SK-N-SH (cell line): ENCODE data around the gene MYPN. TPM values are rescaled to one million over a fixed set of nuclear protein-coding genes. Genes with fewer than 3 reads are reported as not detected.

Experiments used
- CTCF ChIA-PET: fragments of 300-600, 350-600 bp; formaldehyde crosslinking; extraction: SDS; loops from one replicate; lab custom pipeline; 2021; lab: Yijun Ruan, JAX
- POLR2A ChIA-PET: fragments of 350-600 bp; sonication (Branson Sonifier 250); formaldehyde crosslinking; extraction: SDS; loops from one replicate; lab custom pipeline; 2020; ENCODE audit warnings: antibody characterized with exemption, inconsistent platforms; lab: Yijun Ruan, JAX
- DNase-seq: peaks from one replicate; pipeline ENCODE4 v3.0.0; 2012
- H2AFZ ChIP-seq: fragments of 200-600 bp; sonication (generic); 2 replicates; pipeline ENCODE4 v1.8.1; 2016; ENCODE audit warnings: antibody characterized with exemption, mild to moderate bottlenecking, low read depth
- H3F3A ChIP-seq: fragments of 200-600 bp; sonication (generic); replicated peaks from 2 replicates; pipeline ENCODE3; 2016; ENCODE audit warnings: antibody characterized with exemption, mild to moderate bottlenecking; ENCODE audit not compliant: insufficient read depth
- H3K27ac ChIP-seq, 2 experiments: fragments of 200-500 bp in 1 of 2; fragments of 200-600 bp in 1 of 2; sonication (Bioruptor generic) in 1 of 2; sonication (generic), shearing (Covaris generic) in 1 of 2; 2 replicates each; pipeline versions ENCODE4 v1.5.1 to v1.6.1; 2014 to 2016; ENCODE audit warnings: low read depth in 2 of 2, inconsistent platforms in 1 of 2, low read length in 1 of 2, mild to moderate bottlenecking in 1 of 2, mixed read lengths in 1 of 2
- H3K27me3 ChIP-seq: fragments of 200-600 bp; sonication (generic), shearing (Covaris generic); 2 replicates; pipeline ENCODE4 v1.6.1; 2016; ENCODE audit warnings: mixed run types; ENCODE audit not compliant: insufficient read depth
- H3K36me3 ChIP-seq, 2 experiments: fragments of 200-500 bp in 1 of 2; fragments of 200-600 bp in 1 of 2; sonication (Bioruptor generic) in 1 of 2; sonication (generic) in 1 of 2; replicated peaks in 1 of 2; 2 replicates each; pipeline versions ENCODE3 to v1.5.1; 2014 to 2016; ENCODE audit warnings: low read length in 1 of 2, mild to moderate bottlenecking in 1 of 2; ENCODE audit not compliant: insufficient read depth in 2 of 2, control insufficient read depth in 1 of 2
- H3K4me1 ChIP-seq, 2 experiments: fragments of 200-500 bp in 1 of 2; fragments of 200-600 bp in 1 of 2; sonication (Bioruptor generic) in 1 of 2; sonication (generic), shearing (Covaris generic) in 1 of 2; 2 replicates each; pipeline versions ENCODE4 v1.5.1 to v1.6.1; 2014 to 2016; ENCODE audit warnings: low read depth in 1 of 2, low read length in 1 of 2, mixed run types in 1 of 2; ENCODE audit not compliant: insufficient read depth in 2 of 2, control insufficient read depth in 1 of 2
- H3K4me2 ChIP-seq: fragments of 200-600 bp; sonication (generic), shearing (Covaris generic); 2 replicates; pipeline ENCODE4 v1.6.1; 2017; ENCODE audit warnings: mixed run types
- H3K4me3 ChIP-seq, 2 experiments: fragments of 200-500 bp in 1 of 2; fragments of 200-600 bp in 1 of 2; sonication (Bioruptor generic) in 1 of 2; sonication (generic), shearing (Covaris generic) in 1 of 2; 2 replicates each; pipeline versions ENCODE4 v1.5.1 to v1.8.1; 2014 to 2016; ENCODE audit warnings: low read depth in 2 of 2, inconsistent platforms in 1 of 2, low read length in 1 of 2, mild to moderate bottlenecking in 1 of 2, mixed read lengths in 1 of 2, moderate library complexity in 1 of 2
- H3K79me2 ChIP-seq: fragments of 200-600 bp; sonication (generic); 2 replicates; pipeline ENCODE4 v1.8.1; 2017; ENCODE audit warnings: mild to moderate bottlenecking; ENCODE audit not compliant: insufficient read depth
- H3K9ac ChIP-seq: fragments of 200-600 bp; sonication (generic); 2 replicates; pipeline ENCODE4 v1.6.1; 2017; ENCODE audit warnings: mixed run types
- H3K9me2 ChIP-seq: fragments of 200-600 bp; sonication (generic); 2 replicates; pipeline ENCODE4 v1.6.1; 2017; ENCODE audit warnings: mixed run types
- H3K9me3 ChIP-seq: fragments of 200-600 bp; sonication (generic); 2 replicates; pipeline ENCODE4 v1.6.1; 2017; ENCODE audit warnings: mixed run types, mild to moderate bottlenecking, moderate library complexity
- H4K20me1 ChIP-seq: fragments of 200-600 bp; sonication (generic); 2 replicates; pipeline ENCODE4 v1.6.1; 2017; ENCODE audit warnings: mild to moderate bottlenecking, mixed run types; ENCODE audit not compliant: insufficient read depth
- CHD2 ChIP-seq: fragments of 150-350 bp; IDR thresholded peaks from 2 replicates; pipeline ENCODE4 v1.6.1; 2018; ENCODE audit warnings: low read length; ENCODE audit not compliant: partially characterized antibody
- EZH2phosphoT487 ChIP-seq: fragments of 200-600 bp; sonication (generic); IDR thresholded peaks from 2 replicates; pipeline ENCODE4 v1.6.1; 2017; ENCODE audit warnings: low read depth, mixed run types, mild to moderate bottlenecking, antibody characterized with exemption, moderate library complexity, borderline replicate concordance
- MEF2A ChIP-seq: IDR thresholded peaks from 2 replicates; pipeline ENCODE4 v1.4.0; 2012; ENCODE audit warnings: low read depth, borderline replicate concordance
- POLR2AphosphoS5 ChIP-seq: IDR thresholded peaks from 2 replicates; pipeline ENCODE4 v1.6.1; 2012; ENCODE audit warnings: low read depth, low read length
- SIN3A ChIP-seq: IDR thresholded peaks from 2 replicates; pipeline ENCODE4 v1.6.1; 2012; ENCODE audit warnings: low read depth, mild to moderate bottlenecking, low read length, moderate library complexity, borderline replicate concordance
- YY1 ChIP-seq: IDR thresholded peaks from 2 replicates; pipeline ENCODE4 v1.4.0; 2012; ENCODE audit warnings: low read depth, mild to moderate bottlenecking
- WGBS: methylation state at CpG from one replicate; pipeline ENCODE4 v1.1.6; 2017; ENCODE audit warnings: low lambda C conversion rate; 5-methylcytosine and 5-hydroxymethylcytosine counted together
- polyA plus RNA-seq, 3 experiments: library from polyadenylated mRNA; depleted of rRNA; stranded (reverse); fragments of >200 nt; gene quantifications; 2 replicates each; pipeline ENCODE4 v1.2.3, GENCODE V29; 2012
- TF ChIP-seq, protein P1 (sequence below): IDR thresholded peaks from 2 replicates; pipeline ENCODE4 v1.4.0; 2012; ENCODE audit warnings: low read depth, borderline replicate concordance
- TF ChIP-seq, protein P2 (sequence below): IDR thresholded peaks from 2 replicates; pipeline ENCODE4; 2012
- TF ChIP-seq, protein P3 (sequence below): fragments of 200-600 bp; sonication (generic); IDR thresholded peaks from 2 replicates; pipeline ENCODE4 v1.6.1; 2017; ENCODE audit warnings: antibody characterized with exemption, mild to moderate bottlenecking, moderate library complexity
- TF ChIP-seq, protein P4 (sequence below): IDR thresholded peaks from 2 replicates; pipeline ENCODE4 v1.4.0; 2012; ENCODE audit warnings: low read depth, borderline replicate concordance

MYPN gene
- polyA plus RNA-seq, 1 of the 3 experiments (the other 2 are of a cell fraction) = 0.43 TPM

DNA sequence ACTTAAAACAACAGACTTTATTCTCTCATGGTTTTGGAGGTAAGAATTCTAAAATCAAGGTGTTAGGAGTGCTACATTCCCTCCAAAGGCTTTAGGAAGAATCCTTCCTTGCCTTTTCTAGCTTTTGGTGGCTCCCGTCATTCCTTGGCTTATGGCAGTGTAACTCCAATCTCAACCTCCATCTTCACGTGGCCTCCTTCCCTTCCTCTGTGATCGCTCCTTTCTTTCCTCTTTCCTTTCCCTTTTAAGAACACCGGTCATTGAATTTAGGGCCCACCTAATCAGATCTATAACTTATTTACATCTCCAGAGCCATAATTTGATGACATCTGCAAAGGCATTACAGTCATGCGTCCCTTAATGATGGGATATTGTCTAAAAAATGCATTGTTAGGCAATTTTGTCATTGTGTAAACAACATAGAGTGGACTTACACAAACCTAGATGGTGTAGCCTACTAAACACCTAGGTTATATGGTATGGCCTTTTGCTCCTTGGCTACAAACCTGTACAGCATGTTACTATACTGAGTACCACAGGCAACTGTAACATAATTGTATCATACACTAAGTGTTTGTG is 28.3 kb upstream of the MYPN start (continued):
- TF ChIP-seq, protein P1, sequence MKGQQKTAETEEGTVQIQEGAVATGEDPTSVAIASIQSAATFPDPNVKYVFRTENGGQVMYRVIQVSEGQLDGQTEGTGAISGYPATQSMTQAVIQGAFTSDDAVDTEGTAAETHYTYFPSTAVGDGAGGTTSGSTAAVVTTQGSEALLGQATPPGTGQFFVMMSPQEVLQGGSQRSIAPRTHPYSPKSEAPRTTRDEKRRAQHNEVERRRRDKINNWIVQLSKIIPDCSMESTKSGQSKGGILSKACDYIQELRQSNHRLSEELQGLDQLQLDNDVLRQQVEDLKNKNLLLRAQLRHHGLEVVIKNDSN = no peak

DNA sequence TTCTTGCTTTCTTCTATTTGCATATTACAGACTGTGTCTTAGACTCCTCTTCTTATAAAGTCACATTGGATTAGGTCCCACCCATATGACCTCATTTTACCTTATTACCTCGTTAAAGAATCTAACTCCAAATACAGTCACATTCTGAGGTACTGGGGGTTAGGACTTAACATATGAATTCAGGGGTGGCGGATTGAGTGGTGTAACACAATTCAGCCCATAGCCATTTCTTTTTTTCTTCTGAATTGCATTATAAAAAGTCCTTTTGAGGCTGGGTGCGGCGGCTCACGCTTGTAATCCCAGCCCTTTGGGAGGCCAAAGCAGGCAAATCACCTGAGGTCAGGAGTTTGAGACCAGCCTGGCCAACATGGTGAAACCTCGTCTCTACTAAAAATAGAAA is 27.4 kb upstream of the MYPN start:
- H2AFZ ChIP-seq = no peak overlapping the region
- peaks cover 0 to 23% of the 10 kb centered on the region in 2 experiments; a peak in 2 of 4 replicates for H3K4me1 ChIP-seq
- peaks cover 10% of the 10 kb centered on the region for H3F3A ChIP-seq
- H3K4me2 ChIP-seq = no peak overlapping the region
- H3K9ac ChIP-seq = no peak overlapping the region
- H3K27me3 ChIP-seq = no peaks in the 10 kb centered on the region
- H3K36me3 ChIP-seq = no peaks in the 10 kb centered on the region
- H3K27ac ChIP-seq = no peak overlapping the region
- no peaks in the 10 kb centered on the region for H3K9me2 ChIP-seq
- ChIA-PET CTCF (interaction anchor here (4.4 kb wide), 1 partner anchor 74 kb away, joined by 50 read pairs; no protein-coding TSS in a partner anchor), POLR2A (no interaction called here)
- H3K4me3 ChIP-seq = no peak overlapping the region
- no peaks in the 10 kb centered on the region for H4K20me1 ChIP-seq
- no peak for DNase-seq
- WGBS = 79% methylated on average over 6 of the region's 6 CpGs
- no peaks in the 10 kb centered on the region for H3K9me3 ChIP-seq
- TF ChIP-seq MEF2A (no peak), YY1 (no peak), POLR2AphosphoS5 (no peak), CHD2 (no peak), EZH2phosphoT487 (no peak), SIN3A (no peak)
- TF ChIP-seq, protein P2, sequence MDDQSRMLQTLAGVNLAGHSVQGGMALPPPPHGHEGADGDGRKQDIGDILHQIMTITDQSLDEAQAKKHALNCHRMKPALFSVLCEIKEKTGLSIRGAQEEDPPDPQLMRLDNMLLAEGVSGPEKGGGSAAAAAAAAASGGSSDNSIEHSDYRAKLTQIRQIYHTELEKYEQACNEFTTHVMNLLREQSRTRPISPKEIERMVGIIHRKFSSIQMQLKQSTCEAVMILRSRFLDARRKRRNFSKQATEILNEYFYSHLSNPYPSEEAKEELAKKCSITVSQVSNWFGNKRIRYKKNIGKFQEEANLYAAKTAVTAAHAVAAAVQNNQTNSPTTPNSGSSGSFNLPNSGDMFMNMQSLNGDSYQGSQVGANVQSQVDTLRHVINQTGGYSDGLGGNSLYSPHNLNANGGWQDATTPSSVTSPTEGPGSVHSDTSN = no peak
- TF ChIP-seq, protein P3, sequence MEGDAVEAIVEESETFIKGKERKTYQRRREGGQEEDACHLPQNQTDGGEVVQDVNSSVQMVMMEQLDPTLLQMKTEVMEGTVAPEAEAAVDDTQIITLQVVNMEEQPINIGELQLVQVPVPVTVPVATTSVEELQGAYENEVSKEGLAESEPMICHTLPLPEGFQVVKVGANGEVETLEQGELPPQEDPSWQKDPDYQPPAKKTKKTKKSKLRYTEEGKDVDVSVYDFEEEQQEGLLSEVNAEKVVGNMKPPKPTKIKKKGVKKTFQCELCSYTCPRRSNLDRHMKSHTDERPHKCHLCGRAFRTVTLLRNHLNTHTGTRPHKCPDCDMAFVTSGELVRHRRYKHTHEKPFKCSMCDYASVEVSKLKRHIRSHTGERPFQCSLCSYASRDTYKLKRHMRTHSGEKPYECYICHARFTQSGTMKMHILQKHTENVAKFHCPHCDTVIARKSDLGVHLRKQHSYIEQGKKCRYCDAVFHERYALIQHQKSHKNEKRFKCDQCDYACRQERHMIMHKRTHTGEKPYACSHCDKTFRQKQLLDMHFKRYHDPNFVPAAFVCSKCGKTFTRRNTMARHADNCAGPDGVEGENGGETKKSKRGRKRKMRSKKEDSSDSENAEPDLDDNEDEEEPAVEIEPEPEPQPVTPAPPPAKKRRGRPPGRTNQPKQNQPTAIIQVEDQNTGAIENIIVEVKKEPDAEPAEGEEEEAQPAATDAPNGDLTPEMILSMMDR = no peak
- TF ChIP-seq, protein P4, sequence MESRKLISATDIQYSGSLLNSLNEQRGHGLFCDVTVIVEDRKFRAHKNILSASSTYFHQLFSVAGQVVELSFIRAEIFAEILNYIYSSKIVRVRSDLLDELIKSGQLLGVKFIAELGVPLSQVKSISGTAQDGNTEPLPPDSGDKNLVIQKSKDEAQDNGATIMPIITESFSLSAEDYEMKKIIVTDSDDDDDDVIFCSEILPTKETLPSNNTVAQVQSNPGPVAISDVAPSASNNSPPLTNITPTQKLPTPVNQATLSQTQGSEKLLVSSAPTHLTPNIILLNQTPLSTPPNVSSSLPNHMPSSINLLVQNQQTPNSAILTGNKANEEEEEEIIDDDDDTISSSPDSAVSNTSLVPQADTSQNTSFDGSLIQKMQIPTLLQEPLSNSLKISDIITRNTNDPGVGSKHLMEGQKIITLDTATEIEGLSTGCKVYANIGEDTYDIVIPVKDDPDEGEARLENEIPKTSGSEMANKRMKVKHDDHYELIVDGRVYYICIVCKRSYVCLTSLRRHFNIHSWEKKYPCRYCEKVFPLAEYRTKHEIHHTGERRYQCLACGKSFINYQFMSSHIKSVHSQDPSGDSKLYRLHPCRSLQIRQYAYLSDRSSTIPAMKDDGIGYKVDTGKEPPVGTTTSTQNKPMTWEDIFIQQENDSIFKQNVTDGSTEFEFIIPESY = no peak
- TF ChIP-seq, all 33 proteins: peak for 0
- no peaks in the 10 kb centered on the region for H3K79me2 ChIP-seq
